ENCODE data around the gene C6orf132.

C6orf132 gene

GRCh38 chr6:42075159-42075838 lies 67.1 kb downstream of the C6orf132 start:
- peak; percentile 45 for DNase-seq (ENCODE audit: low spot score)

GRCh38 chr6:42073287-42073686 lies 69.1 kb downstream of the C6orf132 start:
- DNase-seq (ENCODE audit: low spot score) = no peak

- DNase-seq (ENCODE audit: low spot score) = no peak
Measured at GRCh38 chr6:42071881-42072583, 70.4 kb downstream of the C6orf132 start.

- DNase-seq (ENCODE audit: low spot score) = no peak
Measured at GRCh38 chr6:42068872-42069522, 73.4 kb downstream of the C6orf132 start.

- no peak for DNase-seq (ENCODE audit: low spot score)
Measured at GRCh38 chr6:42068173-42068572, 74.2 kb downstream of the C6orf132 start.

- DNase-seq (ENCODE audit: low spot score) = no peak
Measured at GRCh38 chr6:42066156-42066675, 76.2 kb downstream of the C6orf132 start.

- DNase-seq (ENCODE audit: low spot score) = no peak
Measured at GRCh38 chr6:42059743-42060142, 82.7 kb downstream of the C6orf132 start.

- DNase-seq (ENCODE audit: low spot score) = no peak
Measured at GRCh38 chr6:42053601-42054000, 88.8 kb downstream of the C6orf132 start.

- no peak for DNase-seq (ENCODE audit: low spot score)
Measured at GRCh38 chr6:42051268-42051653, 91.2 kb downstream of the C6orf132 start.
